ENCODE data around the gene GLA. TPM values are rescaled to one million over a fixed set of nuclear protein-coding genes. Genes with fewer than 3 reads are reported as not detected.
A peak's percentile ranks its signal among the peaks of the same experiment; 100 is the strongest.

The GLA gene
- total RNA-seq, 1 experiment from 2014 or later: 78.8 TPM

GRCh38 chrX:101397779-101398178, 9.9 kb downstream of the GLA start:
- DNase-seq (ENCODE audit: low read depth): no peak

GRCh38 chrX:101395789-101396188, 11.9 kb downstream of the GLA start:
- no peak for DNase-seq (ENCODE audit: low read depth)

GRCh38 chrX:101394372-101394771, 13.4 kb downstream of the GLA start:
- no peak for DNase-seq (ENCODE audit: low read depth)

GRCh38 chrX:101393530-101394305, 14.0 kb downstream of the GLA start:
- DNase-seq (ENCODE audit: low read depth): no peak

GRCh38 chrX:101391831-101392230, 15.9 kb downstream of the GLA start:
- no peak for DNase-seq (ENCODE audit: low read depth)

- peak; percentile 89 for DNase-seq (ENCODE audit: low read depth)
Observed at GRCh38 chrX:101390664-101391525, 16.8 kb downstream of the GLA start, which contains the start of gene RPL36A. Gene RPL36A (plus strand): TSS chrX:101391011. CDS start chrX:101391044, 33 bp downstream.

GRCh38 chrX:101388604-101389003, 19.1 kb downstream of the GLA start:
- DNase-seq (ENCODE audit: low read depth): no peak

GRCh38 chrX:101386542-101386885, 21.2 kb downstream of the GLA start:
- no peak for DNase-seq (ENCODE audit: low read depth)

- DNase-seq (ENCODE audit: low read depth): no peak
Observed at GRCh38 chrX:101385795-101386541, 21.8 kb downstream of the GLA start, which contains the start of gene BTK. Gene BTK (minus strand): TSS chrX:101386191. CDS start chrX:101375284, 10,907 bp downstream.

- no peak for DNase-seq (ENCODE audit: low read depth)
Observed at GRCh38 chrX:101385026-101385684, 22.6 kb downstream of the GLA start.

- DNase-seq (ENCODE audit: low read depth): no peak
Observed at GRCh38 chrX:101383679-101384205, 24.0 kb downstream of the GLA start.

- DNase-seq (ENCODE audit: low read depth): no peak
Observed at GRCh38 chrX:101377547-101377946, 30.2 kb downstream of the GLA start.

- DNase-seq (ENCODE audit: low read depth): no peak
Observed at GRCh38 chrX:101370888-101371504, 36.7 kb downstream of the GLA start.

- no peak for DNase-seq (ENCODE audit: low read depth)
Observed at GRCh38 chrX:101369687-101370086, 38.0 kb downstream of the GLA start.

- DNase-seq (ENCODE audit: low read depth): no peak
Observed at GRCh38 chrX:101368800-101369199, 38.9 kb downstream of the GLA start.

GRCh38 chrX:101365301-101365795, 42.4 kb downstream of the GLA start:
- no peak for DNase-seq (ENCODE audit: low read depth)

- no peak for DNase-seq (ENCODE audit: low read depth)
Observed at GRCh38 chrX:101362757-101363156, 45.0 kb downstream of the GLA start.

- no peak for DNase-seq (ENCODE audit: low read depth)
Observed at GRCh38 chrX:101362116-101362515, 45.6 kb downstream of the GLA start.

GRCh38 chrX:101360390-101360789, 47.3 kb downstream of the GLA start:
- DNase-seq (ENCODE audit: low read depth): no peak

GRCh38 chrX:101359966-101360365, 47.8 kb downstream of the GLA start:
- no peak for DNase-seq (ENCODE audit: low read depth)
